Fibroblast of lung (primary cell): Measurements from ENCODE around the gene TP53RK. TPM values are rescaled to one million over a fixed set of nuclear protein-coding genes. Genes with fewer than 3 reads are reported as not detected.

Source experiments
- DNase-seq, 2 donors: peaks; one replicate each; pipeline versions ENCODE4 v3.0.0 to v3.0.0-alpha.2; 2010; ENCODE audit warnings: low read depth in 2 of 2
- H2AFZ ChIP-seq: 2 replicates; pipeline ENCODE4 v1.5.1; 2012; ENCODE audit warnings: low read length, control low read depth, inconsistent platforms
- H3K27ac ChIP-seq: 2 replicates; pipeline ENCODE4 v1.5.1; 2011; ENCODE audit warnings: low read length, control low read depth; ENCODE audit not compliant: insufficient read depth
- H3K27me3 ChIP-seq: 2 replicates; pipeline ENCODE4 v1.5.1; 2011; ENCODE audit warnings: mild to moderate bottlenecking, low read length; ENCODE audit not compliant: control insufficient read depth, insufficient read depth
- H3K36me3 ChIP-seq: 2 replicates; pipeline ENCODE4 v1.5.1; 2011; ENCODE audit warnings: low read length; ENCODE audit not compliant: control insufficient read depth, insufficient read depth
- H3K4me1 ChIP-seq: 2 replicates; pipeline ENCODE4 v1.5.1; 2011; ENCODE audit warnings: low read length; ENCODE audit not compliant: control insufficient read depth, insufficient read depth; ENCODE audit errors: extremely low read depth
- H3K4me2 ChIP-seq: 2 replicates; pipeline ENCODE4 v1.5.1; 2011; ENCODE audit warnings: low read length, control low read depth; ENCODE audit not compliant: insufficient read depth; ENCODE audit errors: extremely low read depth
- H3K4me3 ChIP-seq, 4 experiments: fragments of 200-600 bp in 1 of 4; sonication (generic) in 1 of 4; replicated peaks in 1 of 4; 2 replicates each; pipeline ENCODE4 v1.5.1; 2011 to 2016; ENCODE audit warnings: low read length in 4 of 4, low read depth in 3 of 4, mild to moderate bottlenecking in 3 of 4, control low read depth in 2 of 4, inconsistent platforms in 1 of 4, mixed read lengths in 1 of 4; ENCODE audit not compliant: insufficient read depth in 1 of 4; ENCODE audit errors: control extremely low read depth in 1 of 4
- H3K79me2 ChIP-seq: 2 replicates; pipeline ENCODE4 v1.5.1; 2012; ENCODE audit warnings: mild to moderate bottlenecking, low read length, inconsistent platforms; ENCODE audit not compliant: control insufficient read depth, insufficient read depth
- H3K9ac ChIP-seq: 2 replicates; pipeline ENCODE4 v1.5.1; 2011; ENCODE audit warnings: mild to moderate bottlenecking, low read length, control low read depth; ENCODE audit not compliant: insufficient read depth
- H3K9me3 ChIP-seq: 2 replicates; pipeline ENCODE4 v1.5.1; 2012; ENCODE audit warnings: low read depth, low read length; ENCODE audit not compliant: control insufficient read depth, insufficient read depth
- H4K20me1 ChIP-seq: 2 replicates; pipeline ENCODE4 v1.5.1; 2011; ENCODE audit warnings: low read length; ENCODE audit not compliant: control insufficient read depth, insufficient read depth; ENCODE audit errors: extremely low read depth
- CTCF ChIP-seq, 2 donors: IDR thresholded peaks in 1 of 2; conservative IDR thresholded peaks in 1 of 2; 1 replicate in 1 of 2; 2 replicates in 1 of 2; pipeline ENCODE4 v1.5.1; 2011 to 2012; ENCODE audit warnings: low read length in 2 of 2, control low read depth in 1 of 2, inconsistent platforms in 1 of 2, low read depth in 1 of 2, mild to moderate bottlenecking in 1 of 2
- EZH2 ChIP-seq: IDR thresholded peaks from 2 replicates; pipeline ENCODE4 v1.5.1; 2012; ENCODE audit warnings: low read length, control low read depth, mild to moderate bottlenecking; ENCODE audit errors: missing control alignments
- polyA plus RNA-seq, 2 donors: library from polyadenylated mRNA; depleted of rRNA in 1 of 2; stranded (reverse) in 1 of 2; unstranded in 1 of 2; fragments of >200 nt; gene quantifications; 2 replicates each; pipeline ENCODE4 v1.2.1, GENCODE V29; 2011 to 2012; ENCODE audit warnings: missing spikeins in 1 of 2
- total RNA-seq: library from RNA; depleted of rRNA; stranded (reverse); fragments of >200 nt; gene quantifications from 2 replicates; pipeline ENCODE4 v1.2.1, GENCODE V29; 2014

The TP53RK gene
- total and polyA plus RNA-seq, 2 donors (not counting 1 experiment from before 2014, with no cell fraction given) = 9.2 to 19.5 TPM

- no peak overlapping the region for H3K4me3 ChIP-seq
Observed at GRCh38 chr20:46634528-46634927, 54.7 kb downstream of the TP53RK start.

More at GRCh38 chr20:46634528-46634927, 54.7 kb downstream of the TP53RK start:
- Histone ChIP-seq H2AFZ (no peak overlapping the region), H3K9me3 (no peaks in the 10 kb centered on the region), H3K79me2 (no peaks in the 10 kb centered on the region), H3K4me2 (no peak overlapping the region), H3K9ac (no peak overlapping the region), H3K27ac (no peak overlapping the region), H3K4me1 (no peaks in the 10 kb centered on the region), H4K20me1 (no peaks in the 10 kb centered on the region), H3K27me3 (no peaks in the 10 kb centered on the region), H3K36me3 (no peaks in the 10 kb centered on the region)
- TF ChIP-seq CTCF (conservative IDR thresholded peaks at IDR 0.05 in 1 of 2, IDR thresholded peaks at IDR 0.05 in 1 of 2; ENCODE audit: low read depth in 1 of 2, low read length in 2 of 2) (no peak), EZH2 (no peak)
- DNase-seq = no peak

Other genes with a start within 250 kb of the TP53RK start
- gene ZNF334, start 175.9 kb downstream of the TP53RK start, total RNA-seq = 5.1 and 7.9 TPM in 2 replicates
- 0.99 and 2.2 TPM in 2 replicates for gene ZNF334, start 175.9 kb downstream of the TP53RK start, polyA plus RNA-seq
- not detected in 2 replicates for gene OCSTAMP, start 138.8 kb downstream of the TP53RK start, total RNA-seq
- gene OCSTAMP, start 138.8 kb downstream of the TP53RK start, polyA plus RNA-seq = not detected in 2 replicates
- gene SLC13A3, start 38.0 kb downstream of the TP53RK start, total RNA-seq = 4.1 and 5.6 TPM in 2 replicates
- gene SLC13A3, start 38.0 kb downstream of the TP53RK start, polyA plus RNA-seq = 2.2 and 2.3 TPM in 2 replicates
- gene SLC2A10, start 20.2 kb upstream of the TP53RK start, total RNA-seq = 42.1 and 47.2 TPM in 2 replicates
- gene SLC2A10, start 20.2 kb upstream of the TP53RK start, polyA plus RNA-seq = 20.4 and 35.3 TPM in 2 replicates
- 1.3 and 1.7 TPM in 2 replicates for gene EYA2, start 205.4 kb upstream of the TP53RK start, total RNA-seq
- gene EYA2, start 205.4 kb upstream of the TP53RK start, polyA plus RNA-seq = 0.37 and 1.1 TPM in 2 replicates